Stomach (tissue), 9 donors: Measurements from ENCODE around the gene FBXW8. TPM values are rescaled to one million over a fixed set of nuclear protein-coding genes. Genes with fewer than 3 reads are reported as not detected.
A peak's percentile ranks its signal among the peaks of the same experiment; 100 is the strongest.

Source experiments
- DNase-seq, 2 donors: peaks; one replicate each; pipeline versions ENCODE4 v3.0.0 to v3.0.0-alpha.2; 2013 to 2019
- H3K27ac ChIP-seq, 5 donors: fragments of 200-600 bp in 4 of 5; sonication (generic) in 4 of 5; one replicate each; pipeline ENCODE4 v1.5.1; 2013 to 2019; ENCODE audit warnings: mild to moderate bottlenecking in 1 of 5, moderate library complexity in 1 of 5
- H3K27me3 ChIP-seq, 3 donors: fragments of 200-600 bp; sonication (generic); one replicate each; pipeline ENCODE4 v1.5.1; 2017 to 2019; ENCODE audit warnings: mixed run types in 1 of 3
- H3K36me3 ChIP-seq, 4 donors: fragments of 200-600 bp; sonication (generic); 1 replicate in 3 of 4; 2 replicates in 1 of 4; pipeline ENCODE4 v1.5.1; 2016 to 2019
- H3K4me1 ChIP-seq, 4 donors: fragments of 200-600 bp; sonication (generic); one replicate each; pipeline ENCODE4 v1.5.1; 2016 to 2019
- H3K4me3 ChIP-seq, 4 donors: fragments of 200-600 bp; sonication (generic) in 3 of 4; one replicate each; pipeline ENCODE4 v1.5.1; 2016 to 2019; ENCODE audit warnings: mild to moderate bottlenecking in 1 of 4
- H3K9me3 ChIP-seq, 4 donors: fragments of 200-600 bp; sonication (generic); one replicate each; pipeline ENCODE4 v1.5.1; 2016 to 2019
- EP300 ChIP-seq: sonication (generic); formaldehyde crosslinking; IDR thresholded peaks from one replicate; pipeline ENCODE4 v1.6.1; 2017; ENCODE audit warnings: antibody characterized with exemption
- POLR2A ChIP-seq, 4 donors: fragments of 450-650 bp; IDR thresholded peaks; one replicate each; pipeline ENCODE4 v1.6.1; 2016; ENCODE audit warnings: antibody characterized with exemption in 4 of 4, control low read depth in 2 of 4, mild to moderate bottlenecking in 1 of 4, moderate library complexity in 1 of 4
- POLR2AphosphoS5 ChIP-seq, 3 donors: sonication (generic); formaldehyde crosslinking; IDR thresholded peaks; one replicate each; pipeline ENCODE4 v1.6.1; 2016; ENCODE audit warnings: antibody characterized with exemption in 3 of 3
- WGBS, 5 donors: extraction: QIAGEN DNeasy Blood & Tissue Kit in 3 of 5; methylation state at CpG; one replicate each; pipeline versions ENCODE4 v1.1.5 to v1.1.7; 2013 to 2018; 5-methylcytosine and 5-hydroxymethylcytosine counted together
- intact Hi-C: fragments of 100-400 bp; cut with DNase I; formaldehyde crosslinking; loops from one replicate; pipeline ENCODE4 v1.15.1; 2023; ENCODE audit warnings: low total_unique reads
- polyA plus RNA-seq, 3 donors: library from polyadenylated mRNA; stranded (reverse); fragments of 200-250 nt; gene quantifications; one replicate each; pipeline ENCODE4 v1.2.3, GENCODE V29; 2013
- total RNA-seq, 5 donors: library from RNA; depleted of rRNA; stranded (reverse); fragments of >200 nt; gene quantifications; one replicate each; pipeline versions ENCODE4 v1.1.0 to v1.2.3, GENCODE V29; 2014 to 2016
- TF ChIP-seq, protein P1 (sequence below), 7 experiments: fragments of 450-650 bp in 4 of 7; fragments of 200-600 bp in 3 of 7; sonication (generic) in 3 of 7; IDR thresholded peaks; one replicate each; pipeline ENCODE4 v1.5.1; 2016 to 2019; ENCODE audit warnings: antibody characterized with exemption in 7 of 7, control low read depth in 2 of 7, mild to moderate bottlenecking in 1 of 7
- donor health status: healthy with polysubstance abuse.
- donor health status: Bipolar disorder and iron deficiency.
- donor health status: healthy.

FBXW8 gene
- total and polyA plus RNA-seq, 8 donors: 3.2 to 28.7 (median 6.7) TPM

DNA sequence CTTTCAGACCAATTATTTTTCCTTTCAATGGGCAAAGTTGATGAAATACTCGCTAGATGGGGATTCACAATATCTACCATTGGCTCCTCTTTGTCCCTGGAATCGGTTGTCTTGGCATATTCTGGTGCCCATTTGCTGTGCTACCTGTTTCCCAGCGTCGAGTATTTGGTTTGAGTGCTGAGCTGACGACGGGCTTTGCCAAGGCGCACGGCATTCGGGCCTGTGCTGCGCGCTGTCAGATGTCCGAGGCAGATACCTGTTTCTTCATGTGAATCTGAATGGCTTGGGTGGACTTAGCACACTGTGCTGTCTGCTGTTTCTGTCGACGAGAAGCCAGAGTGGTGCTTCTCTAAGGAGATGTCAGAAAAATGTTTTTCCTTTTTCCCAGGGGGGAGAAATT, 107.5 kb downstream of the FBXW8 start:
- Histone ChIP-seq H3K27ac (no peak overlapping the region), H3K9me3 (peaks cover 0 to 18% (median 3%) of the 10 kb centered on the region in 4 donors), H3K27me3 (no peaks in the 10 kb centered on the region), H3K4me1 (peaks cover 0 to 4% (median 0%) of the 10 kb centered on the region in 4 donors), H3K36me3 (peaks cover 14 to 81% (median 69%) of the 10 kb centered on the region in 4 donors), H3K4me3 (no peak overlapping the region)
- intact Hi-C loops: no loop called here
- peak in 1 of 2 donors; percentile 16 for DNase-seq
- TF ChIP-seq, protein P1, sequence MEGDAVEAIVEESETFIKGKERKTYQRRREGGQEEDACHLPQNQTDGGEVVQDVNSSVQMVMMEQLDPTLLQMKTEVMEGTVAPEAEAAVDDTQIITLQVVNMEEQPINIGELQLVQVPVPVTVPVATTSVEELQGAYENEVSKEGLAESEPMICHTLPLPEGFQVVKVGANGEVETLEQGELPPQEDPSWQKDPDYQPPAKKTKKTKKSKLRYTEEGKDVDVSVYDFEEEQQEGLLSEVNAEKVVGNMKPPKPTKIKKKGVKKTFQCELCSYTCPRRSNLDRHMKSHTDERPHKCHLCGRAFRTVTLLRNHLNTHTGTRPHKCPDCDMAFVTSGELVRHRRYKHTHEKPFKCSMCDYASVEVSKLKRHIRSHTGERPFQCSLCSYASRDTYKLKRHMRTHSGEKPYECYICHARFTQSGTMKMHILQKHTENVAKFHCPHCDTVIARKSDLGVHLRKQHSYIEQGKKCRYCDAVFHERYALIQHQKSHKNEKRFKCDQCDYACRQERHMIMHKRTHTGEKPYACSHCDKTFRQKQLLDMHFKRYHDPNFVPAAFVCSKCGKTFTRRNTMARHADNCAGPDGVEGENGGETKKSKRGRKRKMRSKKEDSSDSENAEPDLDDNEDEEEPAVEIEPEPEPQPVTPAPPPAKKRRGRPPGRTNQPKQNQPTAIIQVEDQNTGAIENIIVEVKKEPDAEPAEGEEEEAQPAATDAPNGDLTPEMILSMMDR (IDR thresholded peaks at IDR 0.05): no peak
- no peak for TF ChIP-seq POLR2AphosphoS5 (IDR thresholded peaks at IDR 0.05)
- no peak for TF ChIP-seq EP300
- TF ChIP-seq POLR2A (IDR thresholded peaks at IDR 0.05): no peak
- WGBS, 5 donors: 89 to 95% (median 92%) methylated on average over 14 of the region's 14 CpGs

DNA sequence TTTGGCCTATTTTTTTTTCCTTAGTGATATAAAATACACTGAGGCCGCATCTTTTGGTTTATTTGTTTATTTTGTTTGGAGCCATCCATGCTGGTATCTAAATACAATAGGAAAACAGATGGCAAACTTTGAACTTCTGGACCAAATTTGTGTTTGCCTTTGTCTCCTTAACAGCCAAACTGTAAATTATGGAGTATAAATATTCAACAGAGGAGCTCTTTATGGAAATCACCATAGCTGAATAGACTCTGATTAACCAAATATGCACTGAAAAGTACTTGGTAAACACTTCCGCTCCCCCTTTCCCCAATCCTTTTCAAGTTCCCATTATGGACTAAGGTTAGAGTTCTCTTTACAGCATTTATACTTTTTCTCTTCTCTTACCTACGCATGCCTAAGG, 107.9 kb downstream of the FBXW8 start:
- no peak for DNase-seq
- H3K27me3 ChIP-seq: no peaks in the 10 kb centered on the region
- peaks cover 16 to 84% (median 69%) of the 10 kb centered on the region in 4 donors for H3K36me3 ChIP-seq
- peaks cover 0 to 4% (median 0%) of the 10 kb centered on the region in 4 donors for H3K4me1 ChIP-seq
- peaks cover 0 to 17% (median 3%) of the 10 kb centered on the region in 4 donors for H3K9me3 ChIP-seq
- H3K4me3 ChIP-seq: no peak overlapping the region
- intact Hi-C loops: no loop called here
- 74 to 85% (median 82%) methylated on average over 3 of the region's 3 CpGs for WGBS, 5 donors
- TF ChIP-seq EP300 (no peak), POLR2AphosphoS5 (IDR thresholded peaks at IDR 0.05) (no peak), POLR2A (IDR thresholded peaks at IDR 0.05) (no peak)
- TF ChIP-seq, protein P1 (IDR thresholded peaks at IDR 0.05): no peak
- H3K27ac ChIP-seq: no peak overlapping the region

DNA sequence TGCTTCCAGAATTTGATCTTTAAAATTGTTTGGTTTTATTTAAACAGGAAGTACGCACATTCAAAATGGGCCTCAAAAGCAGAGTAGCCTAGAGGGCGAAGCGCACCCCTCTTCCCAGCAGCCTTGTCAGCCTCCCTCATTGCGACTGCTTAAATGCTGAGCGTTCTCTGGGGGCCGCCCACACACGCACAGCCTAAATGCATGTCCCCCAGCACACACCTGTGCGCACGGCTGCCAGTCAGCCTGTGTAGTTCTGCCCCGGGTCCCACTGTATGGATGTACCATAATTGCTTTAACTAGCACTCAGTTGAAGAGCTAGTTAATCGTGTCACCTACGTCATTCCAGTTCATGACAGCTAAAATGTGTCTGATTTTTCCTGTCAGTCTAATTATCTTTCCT, 109.1 kb downstream of the FBXW8 start:
- intact Hi-C loops: no loop called here
- Histone ChIP-seq H3K4me1 (peaks cover 0 to 1% (median 0%) of the 10 kb centered on the region in 4 donors), H3K27ac (no peak overlapping the region), H3K36me3 (peaks cover 25 to 85% (median 70%) of the 10 kb centered on the region in 4 donors), H3K4me3 (no peak overlapping the region), H3K9me3 (peaks cover 0 to 6% (median 0%) of the 10 kb centered on the region in 4 donors), H3K27me3 (no peaks in the 10 kb centered on the region)
- 95 to 97% (median 96%) methylated on average over 12 of the region's 12 CpGs for WGBS, 5 donors
- DNase-seq: peak in 1 of 2 donors; percentile 17
- no peak for TF ChIP-seq POLR2A (IDR thresholded peaks at IDR 0.05)
- no peak for TF ChIP-seq POLR2AphosphoS5 (IDR thresholded peaks at IDR 0.05)
- TF ChIP-seq, protein P1 (IDR thresholded peaks at IDR 0.05): no peak
- TF ChIP-seq EP300: no peak

DNA sequence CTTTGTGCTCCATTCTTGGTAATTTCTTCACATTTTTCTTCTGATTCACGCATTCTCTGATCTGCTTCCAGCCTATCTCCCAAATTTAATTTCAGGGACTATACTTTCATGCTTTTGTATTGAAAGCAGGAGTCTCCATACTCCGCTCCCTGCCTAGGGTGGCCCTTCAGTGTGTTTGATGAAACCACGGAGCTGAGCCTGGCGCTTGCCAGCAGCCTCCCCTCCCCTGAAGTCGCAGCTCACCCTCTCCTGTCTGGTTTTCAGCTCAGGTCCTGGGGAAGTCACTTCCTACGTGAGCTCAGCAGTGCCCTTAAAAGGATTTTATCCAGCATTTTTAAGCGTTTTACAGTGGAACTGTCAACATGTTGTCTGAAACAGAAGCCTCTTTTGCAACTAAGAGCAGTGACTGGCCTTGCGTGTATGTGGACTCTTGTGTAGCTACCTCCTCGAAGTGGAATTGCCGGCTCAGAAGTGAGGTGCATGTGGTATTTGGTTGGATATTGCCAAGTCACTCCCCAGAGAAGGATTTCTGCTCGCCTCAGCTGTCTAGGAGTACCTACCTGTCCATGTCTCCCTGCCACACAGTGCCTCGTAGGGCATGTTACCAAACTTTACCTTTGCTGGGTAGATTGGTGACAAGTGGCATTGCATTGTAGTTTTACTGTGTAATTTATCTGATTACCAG, 109.9 kb downstream of the FBXW8 start:
- DNase-seq: peak in 1 of 2 donors; percentile 22
- Histone ChIP-seq H3K27me3 (no peaks in the 10 kb centered on the region), H3K9me3 (no peaks in the 10 kb centered on the region), H3K4me3 (no peak overlapping the region), H3K36me3 (peaks cover 28 to 83% (median 68%) of the 10 kb centered on the region in 4 donors), H3K4me1 (peaks cover 3 to 8% (median 5%) of the 10 kb centered on the region in 4 donors), H3K27ac (no peak overlapping the region)
- 58 to 77% (median 66%) methylated on average over 12 of the region's 12 CpGs for WGBS, 5 donors
- no peak for TF ChIP-seq POLR2A (IDR thresholded peaks at IDR 0.05)
- TF ChIP-seq EP300: no peak
- TF ChIP-seq POLR2AphosphoS5 (IDR thresholded peaks at IDR 0.05): no peak
- TF ChIP-seq, protein P1 (IDR thresholded peaks at IDR 0.05): no peak
- intact Hi-C loops: no loop called here
